GM11168 (cell line): ENCODE data around the gene TMEM63C.
"Not testable (repeated sequence)": the region's sequence is repeated elsewhere in the genome, so short reads cannot be mapped to it uniquely, and the experiment has no call there.

Experiments
- in situ Hi-C: fragments of 300-500 bp; cut with MboI; formaldehyde crosslinking; loops from one replicate; pipeline ENCODE4 v1.12.0; 2022; ENCODE audit warnings: low sequenced_read_pairs; ENCODE audit not compliant: unreplicated experiment

The TMEM63C gene

GRCh38 chr14:77271113-77271710 lies 89.6 kb downstream of the TMEM63C start, which contains the start of gene NGB:
Gene NGB, minus strand, starts transcription at chr14:77271206. Its CDS starts 269 bp downstream, at chr14:77270937.
- in situ Hi-C loops: no loop called here

- in situ Hi-C loops: no loop called here
Measured at GRCh38 chr14:77272261-77272660, 90.7 kb downstream of the TMEM63C start.

GRCh38 chr14:77273796-77274195 lies 92.2 kb downstream of the TMEM63C start:
- in situ Hi-C loops: no loop called here

- in situ Hi-C loops: no loop called here
Measured at GRCh38 chr14:77275041-77275580, 93.5 kb downstream of the TMEM63C start.

- in situ Hi-C loops: no loop called here
Measured at GRCh38 chr14:77275601-77276017, 94.0 kb downstream of the TMEM63C start.

- in situ Hi-C loops: no loop called here
Measured at GRCh38 chr14:77276295-77276935, 94.8 kb downstream of the TMEM63C start.

GRCh38 chr14:77276959-77277358 lies 95.4 kb downstream of the TMEM63C start:
- in situ Hi-C loops: no loop called here

GRCh38 chr14:77278461-77279230 lies 97.0 kb downstream of the TMEM63C start:
- in situ Hi-C loops: no loop called here

- in situ Hi-C loops: no loop called here
Measured at GRCh38 chr14:77279719-77280118, 98.1 kb downstream of the TMEM63C start.

GRCh38 chr14:77280921-77281320 lies 99.3 kb downstream of the TMEM63C start:
- in situ Hi-C loops: not testable (repeated sequence)

- in situ Hi-C loops: no loop called here
Measured at GRCh38 chr14:77281852-77282410, 100.3 kb downstream of the TMEM63C start.

GRCh38 chr14:77284066-77284465 lies 102.5 kb downstream of the TMEM63C start:
- in situ Hi-C loops: no loop called here

GRCh38 chr14:77284466-77284865 lies 102.9 kb downstream of the TMEM63C start:
- in situ Hi-C loops: no loop called here

GRCh38 chr14:77286576-77286975 lies 105.0 kb downstream of the TMEM63C start:
- in situ Hi-C loops: no loop called here

GRCh38 chr14:77290705-77291104 lies 109.1 kb downstream of the TMEM63C start:
- in situ Hi-C loops: no loop called here

- in situ Hi-C loops: no loop called here
Measured at GRCh38 chr14:77296155-77296554, 114.6 kb downstream of the TMEM63C start.

- in situ Hi-C loops: no loop called here
Measured at GRCh38 chr14:77296906-77297305, 115.3 kb downstream of the TMEM63C start.

- in situ Hi-C loops: no loop called here
Measured at GRCh38 chr14:77299771-77300170, 118.2 kb downstream of the TMEM63C start.

GRCh38 chr14:77301103-77301502 lies 119.5 kb downstream of the TMEM63C start:
- in situ Hi-C loops: no loop called here

- in situ Hi-C loops: no loop called here
Measured at GRCh38 chr14:77302926-77303325, 121.3 kb downstream of the TMEM63C start.
